ENCODE measurements around the gene PDE1A. TPM values are rescaled to one million over a fixed set of nuclear protein-coding genes. Genes with fewer than 3 reads are reported as not detected.

PDE1A gene
- total and polyA plus RNA-seq, 3 experiments from 2014 or later: not detected

- Mint-ChIP-seq H3K27ac (no peak overlapping the region), H3K36me3 (no peaks in the 10 kb centered on the region), H3K4me3 (no peak overlapping the region), H3K4me1 (no peaks in the 10 kb centered on the region), H3K9me3 (peaks cover 0 to 4% (median 0%) of the 10 kb centered on the region in 5 donors), H3K27me3 (peaks cover 0 to 3% of the 10 kb centered on the region in 2 donors)
- Histone ChIP-seq H3K27ac (ENCODE audit: low read depth, low read length) (no peak overlapping the region), H3K4me1 (ENCODE audit: insufficient read depth, low read length) (no peaks in the 10 kb centered on the region), H3K9me3 (ENCODE audit: low read length) (no peaks in the 10 kb centered on the region), H3K36me3 (ENCODE audit: insufficient read depth, low read length) (no peaks in the 10 kb centered on the region), H3K27me3 (ENCODE audit: insufficient read depth, low read length, poor library complexity, severe bottlenecking) (no peaks in the 10 kb centered on the region), H3K4me3 (ENCODE audit: low read length) (no peak overlapping the region)
- CTCF ChIA-PET: no interaction called here
- POLR2A ChIA-PET: no interaction called here
- DNase-seq: no peak
These were observed 124.7 kb downstream of the PDE1A start for GRCh38 chr2:182302174-182302573.

- H3K36me3 Mint-ChIP-seq: no peaks in the 10 kb centered on the region
- peaks cover 0 to 4% (median 0%) of the 10 kb centered on the region in 5 donors for H3K9me3 Mint-ChIP-seq
- Histone ChIP-seq H3K36me3 (ENCODE audit: insufficient read depth, low read length) (no peaks in the 10 kb centered on the region), H3K4me3 (ENCODE audit: low read length) (no peak overlapping the region), H3K9me3 (ENCODE audit: low read length) (no peaks in the 10 kb centered on the region), H3K27me3 (ENCODE audit: insufficient read depth, low read length, poor library complexity, severe bottlenecking) (no peaks in the 10 kb centered on the region), H3K27ac (ENCODE audit: low read depth, low read length) (no peak overlapping the region), H3K4me1 (ENCODE audit: insufficient read depth, low read length) (no peaks in the 10 kb centered on the region)
- ChIA-PET POLR2A (no interaction called here), CTCF (no interaction called here)
- H3K27me3 Mint-ChIP-seq: peaks cover 0 to 3% of the 10 kb centered on the region in 2 donors
- H3K4me3 Mint-ChIP-seq: no peak overlapping the region
- no peaks in the 10 kb centered on the region for H3K4me1 Mint-ChIP-seq
- no peak for DNase-seq
- H3K27ac Mint-ChIP-seq: no peak overlapping the region
These were observed 125.7 kb downstream of the PDE1A start for GRCh38 chr2:182301093-182301492.

DNA sequence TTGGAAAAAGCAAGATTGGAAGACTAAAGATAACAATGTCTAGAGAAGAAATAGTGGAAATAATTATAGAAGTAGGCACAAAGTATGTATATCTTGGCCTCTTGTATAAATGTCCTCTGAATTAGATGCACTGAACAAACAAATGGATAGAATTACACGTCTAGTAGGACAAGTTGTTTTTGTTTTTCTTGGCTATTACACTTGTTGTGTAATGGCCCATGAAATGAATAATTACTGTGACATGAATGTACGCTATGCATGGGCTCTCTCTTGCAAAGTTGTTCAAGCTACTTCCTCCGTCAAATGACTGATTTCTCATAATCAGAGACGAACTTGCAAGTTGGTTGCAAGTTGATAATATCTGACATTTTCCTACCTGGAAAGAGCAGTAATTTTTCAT, 126.2 kb downstream of the PDE1A start:
- Mint-ChIP-seq H3K27ac (no peak overlapping the region), H3K36me3 (no peaks in the 10 kb centered on the region), H3K9me3 (peaks cover 0 to 4% (median 0%) of the 10 kb centered on the region in 5 donors), H3K4me1 (no peaks in the 10 kb centered on the region), H3K27me3 (peaks cover 0 to 3% of the 10 kb centered on the region in 2 donors), H3K4me3 (no peak overlapping the region)
- Histone ChIP-seq H3K36me3 (ENCODE audit: insufficient read depth, low read length) (no peaks in the 10 kb centered on the region), H3K27me3 (ENCODE audit: insufficient read depth, low read length, poor library complexity, severe bottlenecking) (no peaks in the 10 kb centered on the region), H3K9me3 (ENCODE audit: low read length) (no peaks in the 10 kb centered on the region), H3K4me1 (ENCODE audit: insufficient read depth, low read length) (no peaks in the 10 kb centered on the region), H3K4me3 (ENCODE audit: low read length) (no peak overlapping the region), H3K27ac (ENCODE audit: low read depth, low read length) (no peak overlapping the region)
- no peak for DNase-seq
- CTCF ChIA-PET: no interaction called here
- POLR2A ChIA-PET: no interaction called here

DNA sequence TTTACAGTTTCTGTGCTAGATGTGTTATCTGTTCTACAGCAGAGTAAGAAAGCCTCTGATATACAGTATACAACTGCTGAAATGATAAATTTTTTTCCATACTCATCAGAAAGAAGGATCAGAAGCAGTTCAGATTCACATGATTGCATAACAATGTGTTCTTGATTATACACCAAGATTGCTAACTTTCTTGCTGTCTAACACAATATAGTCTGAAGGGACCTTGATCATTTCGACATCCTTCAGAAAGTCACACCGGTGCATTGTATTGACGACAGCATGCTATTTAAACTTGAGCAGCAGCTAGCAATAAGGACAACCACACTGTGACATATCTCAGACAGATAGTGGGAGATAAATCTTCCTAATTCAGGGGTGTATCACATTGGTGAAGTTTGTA, 127.2 kb downstream of the PDE1A start:
- ChIA-PET POLR2A (no interaction called here), CTCF (no interaction called here)
- Histone ChIP-seq H3K27ac (ENCODE audit: low read depth, low read length) (no peak overlapping the region), H3K27me3 (ENCODE audit: insufficient read depth, low read length, poor library complexity, severe bottlenecking) (no peaks in the 10 kb centered on the region), H3K36me3 (ENCODE audit: insufficient read depth, low read length) (no peaks in the 10 kb centered on the region), H3K4me3 (ENCODE audit: low read length) (no peak overlapping the region), H3K4me1 (ENCODE audit: insufficient read depth, low read length) (no peaks in the 10 kb centered on the region), H3K9me3 (ENCODE audit: low read length) (no peaks in the 10 kb centered on the region)
- Mint-ChIP-seq H3K27ac (no peak overlapping the region), H3K9me3 (peaks cover 0 to 3% (median 0%) of the 10 kb centered on the region in 5 donors), H3K36me3 (no peaks in the 10 kb centered on the region), H3K27me3 (peaks cover 0 to 3% of the 10 kb centered on the region in 2 donors), H3K4me3 (no peak overlapping the region), H3K4me1 (no peaks in the 10 kb centered on the region)
- DNase-seq: no peak

DNA sequence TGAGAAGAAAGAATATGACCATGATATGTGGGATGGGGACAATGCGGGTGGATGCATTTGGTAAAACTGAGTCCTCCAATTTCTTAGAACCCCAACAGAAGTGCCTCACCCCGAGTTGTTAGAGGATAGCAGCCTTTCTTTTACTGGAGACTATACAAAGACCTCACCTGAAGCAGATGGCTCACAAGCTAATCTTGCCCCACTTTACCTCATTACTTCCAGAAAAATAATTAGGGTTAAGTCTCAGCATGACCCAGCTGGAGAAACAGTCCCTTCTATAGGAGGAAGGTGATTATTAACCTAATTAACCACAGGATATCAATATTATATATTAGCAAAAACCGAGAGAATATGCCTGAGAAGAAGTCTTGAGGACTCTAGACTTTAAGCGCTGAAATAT, 128.4 kb downstream of the PDE1A start:
- H3K9me3 ChIP-seq (ENCODE audit: low read length): no peaks in the 10 kb centered on the region
- ChIA-PET CTCF (no interaction called here), POLR2A (no interaction called here)
- Mint-ChIP-seq H3K27me3 (peaks cover 0 to 1% of the 10 kb centered on the region in 2 donors), H3K9me3 (peaks cover 0 to 3% (median 0%) of the 10 kb centered on the region in 5 donors), H3K36me3 (no peaks in the 10 kb centered on the region), H3K4me3 (no peak overlapping the region), H3K4me1 (no peaks in the 10 kb centered on the region), H3K27ac (no peak overlapping the region)
- no peak for DNase-seq
- H3K4me3 ChIP-seq (ENCODE audit: low read length): no peak overlapping the region
- no peaks in the 10 kb centered on the region for H3K4me1 ChIP-seq (ENCODE audit: insufficient read depth, low read length)
- no peak overlapping the region for H3K27ac ChIP-seq (ENCODE audit: low read depth, low read length)
- H3K36me3 ChIP-seq (ENCODE audit: insufficient read depth, low read length): no peaks in the 10 kb centered on the region
- no peaks in the 10 kb centered on the region for H3K27me3 ChIP-seq (ENCODE audit: insufficient read depth, low read length, poor library complexity, severe bottlenecking)

GRCh38 chr2:182291296-182291695, 135.5 kb downstream of the PDE1A start:
- H3K4me1 Mint-ChIP-seq: no peaks in the 10 kb centered on the region
- Histone ChIP-seq H3K27me3 (ENCODE audit: insufficient read depth, low read length, poor library complexity, severe bottlenecking) (no peaks in the 10 kb centered on the region), H3K36me3 (ENCODE audit: insufficient read depth, low read length) (no peaks in the 10 kb centered on the region), H3K4me1 (ENCODE audit: insufficient read depth, low read length) (no peaks in the 10 kb centered on the region), H3K27ac (ENCODE audit: low read depth, low read length) (no peak overlapping the region), H3K9me3 (ENCODE audit: low read length) (no peaks in the 10 kb centered on the region), H3K4me3 (ENCODE audit: low read length) (no peak overlapping the region)
- POLR2A ChIA-PET: no interaction called here
- H3K27me3 Mint-ChIP-seq: peaks cover 0 to 2% of the 10 kb centered on the region in 2 donors
- H3K27ac Mint-ChIP-seq: no peak overlapping the region
- H3K9me3 Mint-ChIP-seq: peaks cover 0 to 3% (median 0%) of the 10 kb centered on the region in 5 donors
- no peak for DNase-seq
- CTCF ChIA-PET: no interaction called here
- no peak overlapping the region for H3K4me3 Mint-ChIP-seq
- no peaks in the 10 kb centered on the region for H3K36me3 Mint-ChIP-seq

- Mint-ChIP-seq H3K36me3 (no peaks in the 10 kb centered on the region), H3K9me3 (peaks cover 0 to 6% (median 1%) of the 10 kb centered on the region in 5 donors), H3K4me3 (no peak overlapping the region), H3K27me3 (no peaks in the 10 kb centered on the region), H3K4me1 (no peaks in the 10 kb centered on the region), H3K27ac (no peak overlapping the region)
- ChIA-PET CTCF (no interaction called here), POLR2A (no interaction called here)
- Histone ChIP-seq H3K4me3 (ENCODE audit: low read length) (no peak overlapping the region), H3K9me3 (ENCODE audit: low read length) (no peaks in the 10 kb centered on the region), H3K27me3 (ENCODE audit: insufficient read depth, low read length, poor library complexity, severe bottlenecking) (no peaks in the 10 kb centered on the region), H3K36me3 (ENCODE audit: insufficient read depth, low read length) (no peaks in the 10 kb centered on the region), H3K4me1 (ENCODE audit: insufficient read depth, low read length) (no peaks in the 10 kb centered on the region), H3K27ac (ENCODE audit: low read depth, low read length) (no peak overlapping the region)
- no peak for DNase-seq
These were observed 143.3 kb downstream of the PDE1A start for GRCh38 chr2:182283512-182283911.

GRCh38 chr2:182281276-182281675, 145.6 kb downstream of the PDE1A start:
- Histone ChIP-seq H3K4me3 (ENCODE audit: low read length) (no peak overlapping the region), H3K9me3 (ENCODE audit: low read length) (peaks cover 3% of the 10 kb centered on the region), H3K4me1 (ENCODE audit: insufficient read depth, low read length) (no peaks in the 10 kb centered on the region), H3K36me3 (ENCODE audit: insufficient read depth, low read length) (no peaks in the 10 kb centered on the region), H3K27ac (ENCODE audit: low read depth, low read length) (no peak overlapping the region), H3K27me3 (ENCODE audit: insufficient read depth, low read length, poor library complexity, severe bottlenecking) (no peaks in the 10 kb centered on the region)
- no peak overlapping the region for H3K27ac Mint-ChIP-seq
- H3K4me1 Mint-ChIP-seq: no peaks in the 10 kb centered on the region
- no peaks in the 10 kb centered on the region for H3K36me3 Mint-ChIP-seq
- ChIA-PET POLR2A (no interaction called here), CTCF (no interaction called here)
- H3K4me3 Mint-ChIP-seq: no peak overlapping the region
- no peaks in the 10 kb centered on the region for H3K27me3 Mint-ChIP-seq
- DNase-seq: no peak
- peaks cover 11 to 16% (median 12%) of the 10 kb centered on the region in 5 donors for H3K9me3 Mint-ChIP-seq

GRCh38 chr2:182280118-182280517, 146.7 kb downstream of the PDE1A start:
- Histone ChIP-seq H3K36me3 (ENCODE audit: insufficient read depth, low read length) (no peaks in the 10 kb centered on the region), H3K4me3 (ENCODE audit: low read length) (no peak overlapping the region), H3K9me3 (ENCODE audit: low read length) (peaks cover 6% of the 10 kb centered on the region), H3K27ac (ENCODE audit: low read depth, low read length) (no peak overlapping the region), H3K4me1 (ENCODE audit: insufficient read depth, low read length) (no peaks in the 10 kb centered on the region), H3K27me3 (ENCODE audit: insufficient read depth, low read length, poor library complexity, severe bottlenecking) (no peaks in the 10 kb centered on the region)
- no peaks in the 10 kb centered on the region for H3K36me3 Mint-ChIP-seq
- no peaks in the 10 kb centered on the region for H3K4me1 Mint-ChIP-seq
- H3K27ac Mint-ChIP-seq: no peak overlapping the region
- DNase-seq: no peak
- POLR2A ChIA-PET: no interaction called here
- CTCF ChIA-PET: no interaction called here
- H3K9me3 Mint-ChIP-seq: peaks cover 15 to 22% (median 19%) of the 10 kb centered on the region in 5 donors
- no peaks in the 10 kb centered on the region for H3K27me3 Mint-ChIP-seq
- H3K4me3 Mint-ChIP-seq: no peak overlapping the region
